GM12892 (cell line): ENCODE measurements around the gene ZFYVE28.

Experiments
- DNase-seq: peaks from one replicate; pipeline ENCODE4 v3.0.0; 2011; ENCODE audit not compliant: insufficient read length
- FAIRE-seq: peaks from 2 replicates; lab custom pipeline; 2011; peaks lifted over from hg19 to GRCh38; lab: Jason Lieb, UNC
- POLR2A ChIP-seq: IDR thresholded peaks from 2 replicates; pipeline ENCODE4 v1.6.1; 2011; ENCODE audit warnings: low read depth, low read length, control low read depth
- POLR2AphosphoS5 ChIP-seq: IDR thresholded peaks from 2 replicates; pipeline ENCODE4 v1.6.1; 2011; ENCODE audit warnings: low read depth, low read length, control low read depth
- TAF1 ChIP-seq: IDR thresholded peaks from 2 replicates; pipeline ENCODE4 v1.6.1; 2011; ENCODE audit warnings: low read depth, mild to moderate bottlenecking, control low read depth, low read length, borderline replicate concordance

Gene ZFYVE28

DNA sequence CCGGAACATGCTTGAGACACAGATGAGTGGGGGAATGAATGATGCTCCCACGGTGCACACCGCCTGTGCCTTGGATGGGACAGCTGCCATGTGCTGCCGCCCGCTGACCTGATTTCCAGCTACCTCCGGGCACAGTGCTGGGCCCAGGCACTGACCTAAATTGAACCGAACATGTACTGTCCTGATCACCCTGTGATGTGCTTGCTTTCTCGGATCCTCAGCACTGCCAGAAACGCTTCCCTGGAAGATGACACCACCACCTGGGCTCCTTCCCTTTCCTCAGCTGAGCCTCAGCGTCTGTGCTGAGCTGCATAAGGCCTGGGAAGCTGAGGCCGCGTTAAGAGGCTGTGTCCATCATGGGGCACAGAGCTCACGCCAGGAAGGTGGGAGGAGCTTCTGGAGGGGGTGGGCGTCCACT is 117.2 kb downstream of the ZFYVE28 start:
- FAIRE-seq (no peak), DNase-seq (no peak)
- TF ChIP-seq TAF1 = no peak
- no peak for TF ChIP-seq POLR2A
- TF ChIP-seq POLR2AphosphoS5 = no peak

DNA sequence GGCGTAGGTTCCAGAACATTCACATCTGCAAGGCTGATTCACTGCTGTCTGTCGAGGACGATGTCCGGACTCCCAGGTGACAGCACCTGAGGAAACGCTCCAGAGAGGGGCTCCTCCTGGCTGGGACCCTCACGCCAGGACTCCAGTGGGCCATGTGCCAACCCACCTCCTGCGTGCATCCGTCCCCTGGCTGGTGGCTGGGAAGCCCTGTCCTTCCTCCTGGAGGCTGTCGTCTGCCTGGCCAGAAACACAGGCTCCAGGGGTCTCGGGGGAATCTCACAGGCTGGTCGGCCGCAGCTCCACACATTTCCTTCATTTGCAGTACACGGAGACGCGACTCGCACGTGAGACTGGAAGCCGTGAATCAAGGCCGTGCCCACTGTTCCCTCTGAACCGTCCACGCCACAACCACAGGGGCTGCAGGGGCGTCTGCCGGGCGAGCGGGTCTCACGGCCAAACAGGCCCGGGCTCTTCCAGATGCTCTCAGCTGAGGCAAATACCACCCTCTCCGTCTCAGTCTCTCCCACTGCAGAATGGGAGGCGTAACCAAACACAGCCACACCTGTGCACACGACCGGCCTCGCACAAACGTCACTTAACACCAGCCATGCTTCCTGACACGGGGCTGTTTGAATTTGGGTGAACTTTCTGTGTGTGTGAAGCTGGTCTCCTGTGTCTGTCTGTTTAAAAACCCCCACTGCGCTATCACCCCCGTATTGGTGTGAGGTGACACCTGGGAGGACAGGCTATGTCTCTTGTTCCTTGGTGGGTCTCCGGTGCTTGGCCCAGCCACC is 117.8 kb downstream of the ZFYVE28 start:
- TF ChIP-seq POLR2AphosphoS5 = no peak
- no peak for TF ChIP-seq POLR2A
- TF ChIP-seq TAF1 = no peak
- FAIRE-seq = no peak
- DNase-seq = no peak

GRCh38 chr4:2299794-2300193 is 118.7 kb downstream of the ZFYVE28 start:
- FAIRE-seq = no peak
- DNase-seq = no peak
- no peak for TF ChIP-seq POLR2A
- no peak for TF ChIP-seq POLR2AphosphoS5
- no peak for TF ChIP-seq TAF1

- TF ChIP-seq TAF1 = no peak
- TF ChIP-seq POLR2AphosphoS5 = no peak
- TF ChIP-seq POLR2A = no peak
- peak; percentile 9 for DNase-seq
- no peak for FAIRE-seq
Measured at GRCh38 chr4:2298532-2298991, 119.9 kb downstream of the ZFYVE28 start.

DNA sequence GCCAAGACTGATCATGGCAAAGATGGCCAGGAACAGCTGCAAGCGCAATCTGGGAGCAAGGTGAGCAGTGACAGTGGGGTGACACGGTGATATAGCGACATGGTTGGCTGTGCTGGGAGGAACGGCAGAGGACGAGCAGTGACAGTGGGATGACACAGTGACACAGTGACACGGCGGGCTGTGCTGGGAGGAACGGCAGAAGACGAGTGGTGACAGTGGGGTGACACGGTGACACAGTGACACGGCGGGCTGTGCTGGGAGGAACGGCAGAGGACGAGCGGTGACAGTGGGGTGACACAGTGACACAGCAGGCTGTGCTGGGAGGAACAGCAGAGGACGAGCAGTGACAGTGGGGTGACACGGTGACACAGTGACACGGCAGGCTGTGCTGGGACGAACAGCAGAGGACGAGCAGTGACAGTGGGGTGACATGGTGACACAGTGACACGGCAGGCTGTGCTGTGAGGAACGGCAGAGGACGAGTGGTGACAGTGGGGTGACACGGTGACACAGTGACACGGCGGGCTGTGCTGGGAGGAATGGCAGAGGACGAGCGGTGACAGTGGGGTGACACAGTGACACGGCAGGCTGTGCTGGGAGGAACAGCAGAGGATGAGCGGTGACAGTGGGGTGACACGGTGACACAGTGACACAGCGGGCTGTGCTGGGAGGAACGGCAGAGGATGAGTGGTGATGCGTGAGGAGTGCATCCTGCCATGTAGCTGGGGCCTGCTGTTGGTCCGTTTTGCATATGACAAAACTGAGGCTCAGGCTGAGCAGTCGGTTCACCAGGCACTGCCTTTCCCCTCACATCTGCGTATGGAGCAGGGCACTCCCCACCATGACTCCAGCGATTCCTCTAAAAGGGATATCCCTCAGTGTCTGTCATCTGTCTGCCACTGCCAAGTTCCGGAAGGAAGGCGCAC is 120.6 kb downstream of the ZFYVE28 start:
- peak; percentile 13 for DNase-seq
- peak; percentile 40 for FAIRE-seq
- no peak for TF ChIP-seq TAF1
- TF ChIP-seq POLR2A = no peak
- no peak for TF ChIP-seq POLR2AphosphoS5

- DNase-seq = peak; percentile 11
- TF ChIP-seq TAF1 (no peak), POLR2A (no peak), POLR2AphosphoS5 (no peak)
- FAIRE-seq = no peak
Measured at GRCh38 chr4:2296631-2297601, 121.5 kb downstream of the ZFYVE28 start.

DNA sequence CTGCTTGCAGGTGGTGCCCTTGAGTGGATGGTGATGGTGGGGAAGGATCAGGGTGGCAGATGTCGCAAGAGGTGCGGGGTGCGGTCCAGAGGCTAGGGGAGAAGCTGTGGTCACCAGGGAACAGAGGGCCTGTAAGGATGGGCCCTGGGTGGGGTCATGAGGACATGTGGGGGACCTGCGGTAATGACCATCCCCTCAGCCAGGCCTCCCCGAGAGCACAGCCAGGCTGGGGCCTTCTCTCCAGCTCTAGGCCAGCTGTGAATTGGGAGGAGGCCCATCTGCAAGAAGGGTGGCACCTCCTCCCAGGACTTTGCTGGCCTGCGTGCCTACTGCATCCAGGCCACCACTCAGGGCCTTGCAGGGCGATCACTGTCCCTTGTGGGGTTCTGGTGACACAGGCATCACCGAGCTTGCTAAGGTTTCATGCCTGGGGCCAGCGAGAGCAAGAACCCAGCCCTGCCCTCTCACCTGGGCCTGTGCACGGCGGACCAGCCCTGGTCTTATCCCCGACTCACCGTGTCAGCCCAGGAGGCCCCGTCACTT is 122.5 kb downstream of the ZFYVE28 start:
- no peak for TF ChIP-seq POLR2A
- no peak for TF ChIP-seq TAF1
- no peak for TF ChIP-seq POLR2AphosphoS5
- peak; percentile 4 for DNase-seq
- FAIRE-seq = no peak

GRCh38 chr4:2295500-2295899 is 122.9 kb downstream of the ZFYVE28 start:
- DNase-seq (no peak), FAIRE-seq (no peak)
- TF ChIP-seq TAF1 (no peak), POLR2A (no peak), POLR2AphosphoS5 (no peak)

DNA sequence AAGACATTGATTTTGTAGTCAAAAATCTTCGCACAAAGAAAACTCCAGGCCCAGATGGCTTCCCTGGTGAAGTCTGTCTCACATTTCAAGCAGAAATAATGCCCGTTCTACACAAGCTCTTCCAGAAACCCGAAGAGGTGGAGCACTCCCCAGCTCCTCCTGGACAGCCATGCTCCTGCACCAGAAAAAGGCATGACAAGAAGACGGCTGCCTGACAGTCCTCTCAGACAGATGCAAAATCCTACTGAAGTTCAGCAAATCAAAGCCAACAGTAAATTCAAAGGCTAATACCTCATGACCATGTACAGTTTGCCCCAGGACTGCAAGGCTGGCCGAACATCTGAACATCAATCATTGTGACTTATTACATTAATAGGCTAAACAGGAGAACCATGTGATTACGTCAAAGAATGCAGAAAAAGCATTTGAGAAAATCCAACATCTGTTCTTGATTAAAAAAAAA is 125.8 kb downstream of the ZFYVE28 start:
- DNase-seq (no peak), FAIRE-seq (no peak)
- no peak for TF ChIP-seq POLR2A
- TF ChIP-seq POLR2AphosphoS5 = no peak
- no peak for TF ChIP-seq TAF1
